Measurements from ENCODE around the gene TSPAN11.
"Not testable (repeated sequence)": the region's sequence is repeated elsewhere in the genome, so short reads cannot be mapped to it uniquely, and the experiment has no call there.

The TSPAN11 gene, protein sequence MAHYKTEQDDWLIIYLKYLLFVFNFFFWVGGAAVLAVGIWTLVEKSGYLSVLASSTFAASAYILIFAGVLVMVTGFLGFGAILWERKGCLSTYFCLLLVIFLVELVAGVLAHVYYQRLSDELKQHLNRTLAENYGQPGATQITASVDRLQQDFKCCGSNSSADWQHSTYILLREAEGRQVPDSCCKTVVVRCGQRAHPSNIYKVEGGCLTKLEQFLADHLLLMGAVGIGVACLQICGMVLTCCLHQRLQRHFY

DNA sequence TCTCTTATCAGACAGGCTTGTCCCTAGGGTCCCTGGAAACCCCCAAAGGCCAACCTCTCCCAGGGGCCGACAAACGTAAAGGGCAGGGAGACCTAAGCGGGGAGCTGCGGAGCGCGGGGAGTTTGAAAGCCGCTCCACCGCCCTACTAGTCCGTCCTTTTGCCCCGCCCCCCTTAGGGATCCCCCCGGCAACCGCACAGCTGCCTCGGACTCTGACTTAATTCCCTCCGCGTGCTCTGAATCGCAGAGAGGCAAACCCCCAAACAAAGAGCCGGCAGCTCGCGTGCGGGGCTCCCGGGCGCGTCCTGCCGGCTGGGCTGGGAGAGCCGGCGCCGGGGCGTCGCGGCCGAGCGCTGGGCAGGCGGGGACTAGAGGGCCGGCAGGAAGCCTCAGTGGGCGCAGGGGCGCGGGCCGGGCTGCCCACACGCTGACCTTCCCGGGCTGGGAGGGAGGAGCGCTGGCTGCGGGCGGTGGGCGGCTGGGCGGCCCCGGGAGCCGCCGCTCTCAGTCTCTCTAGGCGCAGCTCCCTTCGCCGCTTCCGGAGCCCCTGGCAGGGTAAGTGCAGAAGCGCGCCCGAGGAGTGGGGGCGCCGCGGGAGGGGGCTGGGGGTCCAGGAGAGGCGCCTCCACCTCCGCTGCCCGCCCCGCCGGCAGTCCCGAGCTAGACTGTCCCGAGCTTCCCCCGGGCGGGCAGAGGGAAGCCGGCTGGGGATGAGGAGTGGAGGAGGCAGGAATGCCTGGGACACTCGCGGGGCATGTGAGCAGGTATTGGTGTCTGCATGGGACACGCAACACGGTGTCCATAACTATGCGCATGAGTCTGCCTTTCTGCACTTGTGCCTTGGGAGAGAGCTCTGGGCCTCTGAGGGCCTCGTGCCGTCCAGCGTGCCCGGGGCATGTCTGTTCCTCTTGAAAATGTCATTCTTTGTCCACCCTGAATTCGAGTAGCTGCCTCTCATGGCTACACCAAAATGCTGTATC, at the start of gene TSPAN11:
TSPAN11 (plus strand) TSS at position 506 of the 979 bp plus-strand sequence. CDS start 27,244 bp downstream, outside the sequence.
- no peak for DNase-seq

DNA sequence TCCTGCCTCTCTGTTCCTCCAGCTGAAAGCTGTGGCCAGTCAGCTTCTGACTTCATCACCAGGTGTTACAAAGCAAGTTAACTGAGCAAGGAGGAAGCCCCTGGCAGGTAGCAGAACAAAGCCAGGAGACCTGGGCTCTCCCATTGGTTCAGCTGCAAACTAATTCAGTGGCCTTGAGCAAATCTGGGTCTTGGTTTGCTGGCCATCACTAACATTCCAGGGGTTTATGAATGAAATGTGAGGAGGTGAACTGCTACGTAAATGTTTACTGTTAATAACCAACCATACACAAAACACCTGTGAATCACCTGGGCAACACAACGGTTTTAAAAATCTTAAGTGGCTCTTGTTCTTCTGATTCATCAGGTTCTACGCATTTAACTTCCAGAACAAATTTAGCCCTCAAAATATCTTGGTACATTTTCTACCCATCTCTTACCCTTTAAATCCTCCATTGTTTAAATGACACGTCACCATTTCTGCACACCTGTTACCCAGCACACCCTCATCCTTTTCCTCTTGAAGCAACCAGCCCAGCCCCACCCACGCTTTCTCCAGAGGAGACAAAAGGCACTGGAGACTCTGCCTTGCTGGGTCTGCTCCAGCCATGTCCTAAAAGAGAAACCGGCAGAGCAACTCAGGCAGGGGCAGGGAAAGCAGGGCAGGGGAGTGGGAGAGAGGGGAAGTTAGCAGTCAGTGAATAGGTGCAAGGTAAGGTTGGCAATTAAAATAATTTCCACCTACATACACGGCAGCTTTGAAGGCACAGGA, 49.3 kb upstream of the TSPAN11 start:
- DNase-seq, result no peak

DNA sequence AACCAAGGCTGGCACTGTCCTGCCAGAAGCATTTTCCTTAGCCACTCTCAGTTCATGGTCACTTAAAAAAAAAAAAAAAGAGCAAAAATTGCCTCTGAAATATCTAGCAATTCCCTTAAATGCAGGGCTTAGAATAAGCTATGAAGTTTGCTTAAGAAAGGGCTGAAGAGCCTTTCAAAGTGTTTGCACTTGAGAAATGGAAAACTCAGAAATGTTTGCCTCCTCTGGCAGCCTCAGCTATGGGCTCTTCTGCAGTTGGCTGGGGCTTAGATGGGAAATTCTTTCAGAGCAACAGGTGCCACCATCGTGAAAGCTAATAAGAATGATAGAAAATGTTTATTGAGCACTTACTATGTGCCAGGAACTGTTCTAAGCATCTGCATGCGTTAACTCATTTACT, 48.5 kb upstream of the TSPAN11 start:
- no peak for DNase-seq

DNA sequence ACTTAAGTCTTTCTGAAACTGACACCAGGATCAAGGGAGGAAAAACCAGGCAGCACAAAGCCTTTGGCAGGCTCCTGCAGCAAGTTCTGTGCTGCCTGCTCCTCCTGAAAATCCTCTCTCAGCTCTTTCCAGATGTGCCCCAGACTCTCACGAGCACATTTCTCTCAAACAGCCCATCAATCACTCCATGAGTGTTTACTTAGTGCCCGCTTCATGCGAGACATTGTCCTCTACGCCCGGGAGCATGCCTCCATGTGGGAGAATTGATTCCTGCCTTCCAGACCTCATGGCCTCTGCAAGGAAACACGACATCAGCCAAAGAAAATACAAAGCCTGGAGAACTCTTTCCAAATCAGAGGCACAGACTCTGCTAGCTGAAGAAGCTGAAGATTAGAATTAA, 46.5 kb upstream of the TSPAN11 start:
- no peak for DNase-seq

DNA sequence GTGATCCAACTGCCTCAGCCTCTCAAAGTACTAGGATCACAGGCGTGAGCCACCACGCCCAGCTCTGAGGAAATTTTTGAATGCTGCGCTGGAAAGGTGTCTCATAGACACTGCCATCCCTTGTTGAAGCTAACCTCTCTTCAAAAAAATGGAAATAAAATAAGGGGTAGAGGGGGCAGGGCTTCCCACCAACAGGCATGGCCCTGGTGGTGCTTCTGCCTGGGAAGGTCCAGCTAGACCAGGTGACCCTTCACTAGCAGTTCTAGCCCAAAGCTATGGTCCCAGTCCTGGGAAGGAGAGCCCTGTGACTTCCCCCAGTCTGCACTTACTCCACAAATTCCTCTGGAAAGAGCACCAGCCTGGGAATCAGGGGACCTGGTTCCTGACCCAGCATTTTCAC, 45.7 kb upstream of the TSPAN11 start:
- DNase-seq, result no peak

DNA sequence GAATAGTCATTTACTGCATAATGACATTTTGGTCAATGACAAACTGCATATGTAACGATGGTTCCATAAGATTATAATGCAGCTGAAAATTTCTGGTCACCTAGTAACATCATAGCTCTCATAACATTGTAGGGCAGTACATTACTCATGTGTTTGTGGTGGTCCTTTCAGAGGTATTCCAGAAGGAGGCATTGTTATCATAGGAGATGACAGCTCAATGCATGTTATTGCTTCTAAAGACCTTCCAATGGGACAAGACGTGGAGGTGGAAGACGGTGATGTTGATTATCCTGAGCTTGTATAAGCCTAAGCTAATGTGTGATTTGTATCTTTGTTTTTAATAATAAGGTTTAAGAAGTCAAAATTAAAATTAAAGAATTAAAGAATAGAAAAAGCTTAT, 43.8 kb upstream of the TSPAN11 start:
- no peak for DNase-seq

DNA sequence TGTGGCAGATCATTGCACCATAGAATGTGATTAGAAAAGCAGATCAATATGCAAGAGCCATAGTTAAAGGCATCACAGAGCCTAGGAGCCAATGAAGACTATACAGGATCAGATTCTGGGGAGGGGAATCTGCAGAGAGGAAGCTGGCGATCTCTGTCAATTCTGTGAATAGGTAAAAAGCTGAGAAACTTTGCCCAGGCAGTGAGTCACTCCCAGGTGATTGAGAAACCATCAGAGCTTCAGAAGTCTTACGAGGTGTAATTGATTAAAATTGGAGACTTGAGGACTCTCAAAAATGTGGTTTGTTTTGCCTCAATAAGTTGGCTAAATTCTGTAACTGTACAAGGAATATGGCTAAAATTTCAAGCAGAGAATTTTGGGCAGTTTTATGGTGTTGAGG, 41.7 kb upstream of the TSPAN11 start:
- no peak for DNase-seq

DNA sequence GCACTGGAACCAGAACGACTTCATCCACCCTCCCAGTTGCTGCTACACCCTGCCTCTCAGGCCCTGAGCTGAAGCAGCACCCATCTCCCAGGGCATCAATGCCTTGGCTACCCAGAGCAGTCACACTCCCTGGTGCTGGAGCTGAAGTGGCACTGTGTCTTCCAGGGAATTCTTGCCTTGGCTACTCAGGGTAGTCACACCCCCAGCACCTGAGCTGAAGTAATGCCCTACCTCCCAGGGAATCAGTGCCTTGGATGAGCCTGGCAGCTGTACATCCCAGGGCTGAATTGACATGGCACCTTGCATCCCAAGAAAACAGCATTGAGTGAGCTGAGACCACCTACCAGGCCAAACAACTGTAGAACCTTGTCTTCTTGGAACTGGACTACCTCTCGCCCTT, 41.2 kb upstream of the TSPAN11 start:
- DNase-seq, result no peak

DNA sequence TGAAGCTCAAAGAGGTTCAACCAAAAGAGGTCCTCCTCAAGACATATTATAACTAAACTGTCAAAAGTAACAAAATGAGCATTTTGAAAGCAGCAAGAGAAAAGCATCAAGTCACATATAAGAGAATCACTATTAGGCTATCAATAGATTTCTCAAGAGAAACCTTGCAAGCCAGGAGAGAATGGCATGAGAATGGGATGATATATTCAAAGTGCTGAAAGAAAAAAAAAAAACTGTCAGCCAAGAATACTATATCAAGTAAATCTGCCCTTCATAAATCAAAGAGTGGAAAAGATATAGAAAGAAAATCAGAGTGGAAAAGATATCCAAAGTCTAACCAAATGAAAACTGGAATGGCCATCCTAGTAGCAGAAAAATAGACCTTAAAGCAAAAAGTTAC, 39.3 kb upstream of the TSPAN11 start:
- DNase-seq, result no peak

DNA sequence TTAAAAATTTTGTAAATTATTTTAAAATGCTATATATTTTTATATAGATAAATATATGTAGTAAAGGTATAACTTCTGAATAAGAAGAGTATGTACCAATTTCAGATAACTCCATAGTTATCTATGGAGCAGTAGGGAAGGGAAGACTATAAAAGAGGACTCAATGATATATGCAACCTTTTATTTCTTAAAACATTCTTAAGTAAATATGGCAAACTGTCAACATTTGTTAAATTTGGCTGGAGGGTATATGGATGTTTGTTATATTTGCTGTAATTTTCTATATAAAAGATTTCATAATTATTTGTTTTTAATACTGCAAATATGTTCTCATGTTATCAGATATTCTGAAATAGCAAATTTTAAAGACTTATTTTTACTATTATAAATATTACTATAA, 38.3 kb upstream of the TSPAN11 start:
- no peak for DNase-seq

DNA sequence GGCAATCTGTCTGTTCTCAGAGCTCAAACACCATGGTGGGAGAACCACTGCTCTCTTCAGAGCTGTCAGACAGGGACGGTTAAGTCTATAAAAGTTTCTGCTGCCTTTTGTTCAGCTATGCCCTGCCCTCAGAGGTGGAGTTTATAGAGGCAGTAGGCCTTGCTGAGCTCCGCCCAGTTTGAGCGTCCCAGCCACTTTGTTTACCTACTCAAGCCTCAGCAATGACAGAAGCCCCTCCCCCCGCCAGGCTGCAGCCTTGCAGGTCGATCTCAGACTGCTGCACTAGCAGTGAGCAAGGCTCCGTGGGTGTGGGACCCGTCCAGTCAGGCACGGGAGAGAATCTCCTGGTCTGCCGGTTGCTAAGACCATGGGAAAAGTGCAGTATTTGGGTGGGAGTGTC, 32.0 kb upstream of the TSPAN11 start:
- DNase-seq, result not testable (repeated sequence)

DNA sequence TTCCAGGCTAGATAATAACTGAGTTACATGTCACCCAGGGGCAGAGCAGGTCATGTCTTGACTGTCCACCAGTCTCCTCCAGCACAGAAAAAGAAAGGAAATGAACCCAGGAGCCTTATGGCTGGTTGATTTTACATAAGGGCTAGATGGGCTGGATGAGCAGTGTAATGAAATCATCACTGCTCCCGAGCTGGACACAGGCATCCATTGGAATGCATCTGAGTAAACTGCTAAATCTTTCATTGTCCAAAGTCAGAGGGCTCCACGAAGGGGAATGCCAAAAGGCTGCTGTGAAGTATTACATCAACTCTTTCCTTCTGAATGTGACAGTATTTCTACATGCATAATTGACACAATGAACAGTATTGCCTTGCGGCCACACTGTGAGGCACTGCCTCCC, 30.1 kb upstream of the TSPAN11 start:
- DNase-seq, result no peak

DNA sequence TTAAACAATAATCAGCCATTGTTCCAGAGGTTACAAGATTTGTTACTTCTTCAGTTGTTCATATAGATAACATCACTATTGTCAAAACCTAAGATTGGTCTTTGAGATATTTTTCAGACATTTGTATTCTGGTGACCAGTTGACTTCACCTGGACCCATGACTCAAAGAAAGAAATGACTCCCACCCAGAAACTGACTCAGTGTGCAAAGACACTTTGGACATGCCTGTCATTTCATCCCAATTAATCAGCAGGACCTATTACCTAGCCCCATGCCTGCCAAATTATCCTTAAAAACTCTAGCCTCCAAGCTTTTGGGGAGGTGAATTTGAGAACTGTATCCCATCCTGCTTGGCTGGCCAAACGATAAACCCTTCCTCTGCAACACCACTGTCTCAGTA, 27.7 kb upstream of the TSPAN11 start:
- DNase-seq, result no peak

DNA sequence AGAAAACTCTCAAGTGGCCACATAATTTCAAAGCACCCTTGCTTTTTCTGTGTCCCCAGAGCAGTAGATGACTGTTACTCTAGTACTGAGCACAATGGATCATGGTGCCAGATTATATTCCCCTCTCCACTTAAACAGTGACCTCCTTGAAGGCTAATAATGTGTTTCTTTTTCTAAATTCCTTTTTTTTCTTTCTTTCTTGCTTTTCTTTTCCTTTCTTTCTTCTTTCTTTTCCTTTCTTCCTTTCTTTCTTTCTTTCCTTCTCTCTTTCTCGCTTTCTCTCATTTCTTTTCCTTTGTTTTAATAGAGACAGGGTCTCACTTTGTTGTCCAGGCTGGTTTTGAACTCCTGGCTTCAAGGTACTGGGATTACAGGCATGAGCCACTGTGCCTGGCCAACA, 26.2 kb upstream of the TSPAN11 start:
- DNase-seq, result no peak

DNA sequence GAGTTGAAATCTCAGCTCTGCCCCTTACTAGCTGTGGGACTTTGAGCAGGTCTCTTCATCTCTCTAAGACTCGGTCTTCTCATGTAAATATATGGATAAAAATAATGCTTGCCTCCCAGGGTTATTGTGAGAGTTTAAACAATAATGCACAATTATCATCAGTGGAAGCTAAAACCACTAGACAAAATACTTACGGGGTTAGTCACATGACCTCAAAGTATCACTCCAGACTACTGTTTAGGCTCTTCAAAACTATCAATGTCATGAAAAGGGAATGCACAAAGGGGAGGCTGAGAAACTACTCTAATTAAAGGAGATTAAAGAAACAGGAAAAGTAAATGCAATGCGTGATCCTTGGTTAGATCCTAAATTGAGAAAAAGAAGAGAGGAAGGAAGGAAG, 24.5 kb upstream of the TSPAN11 start:
- no peak for DNase-seq

DNA sequence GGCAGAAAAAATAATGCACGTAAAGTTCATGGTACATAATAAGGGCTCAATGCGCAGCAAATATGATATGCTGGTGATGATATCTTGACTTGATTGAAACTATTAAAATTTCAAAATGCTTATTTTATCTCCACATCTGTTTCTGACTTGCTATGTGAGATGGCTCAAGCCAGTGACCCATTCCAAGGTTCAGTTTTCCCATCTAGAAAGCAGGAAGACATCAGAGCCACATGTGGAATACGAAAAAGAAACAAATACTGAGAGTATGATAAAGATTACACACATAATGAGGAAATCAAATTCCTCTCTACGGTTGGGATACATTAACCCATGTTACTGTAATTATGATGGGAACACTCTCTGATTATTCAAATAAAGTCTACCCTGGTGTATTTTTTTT, 24.0 kb upstream of the TSPAN11 start:
- DNase-seq, result no peak

DNA sequence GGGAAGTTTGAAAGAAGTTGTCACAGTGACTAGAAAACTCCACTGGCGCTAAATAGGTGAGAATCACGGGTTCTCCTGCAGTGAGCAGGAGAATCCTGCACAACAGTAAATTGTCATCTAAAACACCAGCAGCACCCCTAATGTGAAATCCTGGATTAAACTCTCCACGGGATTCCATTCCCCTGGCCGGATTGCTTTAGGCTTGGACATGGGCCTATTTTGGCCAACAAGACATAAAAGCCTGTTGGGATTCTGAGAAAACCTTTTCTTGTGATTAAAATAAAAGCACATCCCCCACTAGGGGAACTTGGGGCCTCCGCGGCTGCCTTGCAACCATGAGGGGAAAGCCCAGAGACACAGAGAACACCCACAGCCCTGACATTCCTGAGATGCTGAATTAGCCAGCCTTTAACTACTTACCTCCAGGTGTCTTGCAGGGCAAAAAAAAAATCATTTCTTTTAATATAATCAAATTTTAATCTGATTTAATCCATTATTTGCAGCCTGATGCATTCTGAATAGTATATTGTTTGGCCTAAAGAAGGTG, 21.0 kb upstream of the TSPAN11 start:
- no peak for DNase-seq

DNA sequence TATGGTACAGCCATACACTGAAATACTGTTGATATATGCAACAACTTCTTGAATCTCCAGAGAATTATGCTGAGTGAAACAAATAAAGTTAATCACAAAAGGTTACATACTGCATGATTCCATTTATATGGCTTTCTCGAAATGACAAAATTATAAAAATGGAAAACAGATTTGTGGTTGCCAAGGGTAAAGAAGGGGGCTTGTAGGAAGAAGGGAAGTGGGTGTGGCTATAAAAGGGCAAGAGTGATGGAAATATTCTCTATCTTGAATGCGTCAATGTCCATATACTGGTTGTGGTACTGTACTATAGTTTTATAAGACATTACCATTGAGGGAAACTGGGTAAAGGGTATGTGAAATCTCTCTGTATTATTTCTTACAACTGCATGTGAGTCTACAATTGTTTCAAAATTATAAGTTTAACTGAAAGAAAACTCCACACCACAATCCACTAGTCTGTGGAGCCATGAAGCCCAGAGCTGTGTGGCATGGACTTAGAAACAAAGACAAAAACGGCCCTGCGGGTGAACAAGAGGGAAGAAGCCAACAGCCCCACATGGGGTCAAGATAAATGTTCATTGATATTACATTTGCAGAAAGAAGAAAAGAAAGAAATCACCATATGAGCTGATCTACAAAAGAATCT, 18.3 kb upstream of the TSPAN11 start:
- DNase-seq, result no peak

DNA sequence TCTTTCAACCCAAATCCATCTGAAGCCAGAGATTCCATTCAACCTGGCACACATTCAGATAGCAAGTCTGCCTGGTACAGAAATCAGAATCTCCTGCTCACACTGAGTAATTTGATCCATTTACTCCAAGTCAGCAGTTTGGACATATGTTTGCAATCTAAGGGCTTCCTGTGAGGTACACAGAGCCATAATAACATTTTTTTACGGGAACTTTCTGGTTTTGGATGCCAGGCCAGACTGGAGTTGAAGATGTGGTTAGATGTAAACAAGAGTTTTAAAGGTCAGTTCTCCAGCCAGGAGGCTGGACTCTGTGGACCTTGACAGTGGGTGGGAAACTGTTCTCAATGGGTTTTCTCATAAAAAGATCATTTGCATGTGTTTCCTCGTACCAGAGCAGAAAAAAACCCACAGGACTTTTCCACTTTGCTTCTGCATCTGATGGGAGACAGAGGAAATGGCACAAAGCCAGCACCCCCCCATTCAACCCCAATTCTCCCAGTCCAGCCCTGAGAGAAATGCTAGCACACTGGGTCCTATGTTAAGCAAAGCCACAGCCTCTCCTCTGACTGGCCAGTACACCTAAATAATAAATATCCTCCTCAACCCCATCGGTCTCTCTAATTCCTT, 17.7 kb upstream of the TSPAN11 start:
- no peak for DNase-seq

DNA sequence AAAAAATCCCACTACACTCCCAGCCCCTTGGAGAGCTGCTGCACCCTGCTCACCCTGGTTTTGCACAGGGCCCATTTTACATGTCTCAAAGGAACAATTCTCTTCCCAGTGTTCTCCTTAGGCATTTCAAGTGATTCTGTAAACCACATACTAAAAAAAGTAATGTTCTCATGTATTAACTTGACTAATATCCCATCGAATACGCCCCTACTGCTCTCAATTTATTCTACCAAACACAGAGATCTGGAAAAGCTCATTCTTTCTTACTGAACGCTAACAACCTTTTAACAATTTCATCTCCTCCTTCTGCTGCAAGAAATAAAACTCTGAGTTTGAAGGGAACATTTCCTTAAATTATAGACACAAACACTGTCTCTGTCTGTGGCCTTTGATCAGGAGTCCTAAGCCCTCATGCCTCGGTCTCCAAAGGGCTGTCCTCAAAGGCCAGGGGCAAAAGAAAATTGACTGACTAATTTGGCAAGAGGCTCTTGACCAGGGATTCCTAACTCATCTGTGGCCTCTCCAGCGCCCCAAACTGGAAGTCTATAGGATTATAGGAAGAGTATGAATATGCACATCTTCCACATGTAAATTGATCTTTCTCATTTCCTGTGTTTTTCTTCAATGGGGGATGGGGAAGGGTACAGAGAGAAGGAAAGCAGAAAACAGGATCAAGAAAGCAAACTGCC, 17.1 kb upstream of the TSPAN11 start:
- DNase-seq, result no peak

DNA sequence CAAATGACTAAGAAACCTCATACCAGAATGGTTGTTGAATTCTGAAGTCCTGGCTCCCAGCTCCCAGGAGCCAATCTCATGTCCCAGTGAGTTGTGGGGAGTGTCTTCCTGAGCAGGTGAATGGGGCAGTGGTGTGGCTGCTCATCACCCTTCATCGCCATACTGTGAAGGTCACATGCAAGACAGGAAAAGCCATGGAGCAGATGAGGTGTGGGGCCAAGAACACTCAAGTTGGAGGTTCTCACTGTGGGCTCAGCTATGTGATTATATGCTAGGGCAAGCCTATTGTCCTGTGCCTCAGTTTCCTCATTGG, 16.6 kb upstream of the TSPAN11 start:
- DNase-seq, result no peak

DNA sequence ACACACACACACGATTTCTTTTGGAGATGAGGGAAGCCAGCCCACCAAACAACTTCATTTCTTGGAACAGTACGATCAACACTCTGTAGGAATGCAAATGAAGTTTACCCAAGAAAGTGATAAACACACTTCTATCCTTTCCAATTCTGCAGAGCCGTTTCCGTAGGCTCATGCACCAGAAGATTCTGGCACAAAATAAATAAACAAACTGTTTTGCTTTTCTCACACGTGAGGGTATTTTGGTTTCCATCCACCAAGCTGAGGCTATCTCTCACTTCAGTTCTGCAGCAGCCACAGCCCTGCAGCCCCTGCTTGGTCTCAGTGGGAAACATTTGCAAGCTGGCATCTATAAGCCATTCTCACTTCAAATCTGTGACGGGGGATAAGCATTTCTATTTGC, 15.3 kb upstream of the TSPAN11 start:
- no peak for DNase-seq
